ENCODE data around the gene CCDC63.

The CCDC63 gene

DNA sequence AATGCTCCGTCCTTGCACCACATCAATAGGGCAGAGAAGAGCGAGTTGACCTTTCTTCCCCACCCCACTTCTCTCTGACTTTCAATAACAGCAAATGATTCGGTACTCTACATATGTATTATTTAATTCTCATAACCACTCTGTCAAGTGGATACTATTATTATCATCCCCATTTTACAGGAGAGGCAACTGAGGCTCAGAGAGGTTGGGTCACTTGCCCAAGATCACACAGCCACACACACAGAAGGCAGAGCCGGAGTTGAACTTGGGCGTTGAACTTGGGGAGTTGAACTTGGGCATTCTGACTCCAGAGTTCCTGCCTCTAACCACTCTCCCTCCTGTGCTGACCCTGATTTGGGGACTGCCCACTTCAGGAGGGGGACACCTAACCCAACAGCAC, 72.9 kb downstream of the CCDC63 start:
- H3K27ac ChIP-seq (ENCODE audit: low read depth, low read length) = no peak overlapping the region
- no peak overlapping the region for H3K9ac ChIP-seq (ENCODE audit: low read length)
- no peaks in the 10 kb centered on the region for H3K36me3 ChIP-seq (ENCODE audit: control insufficient read depth, insufficient read depth, low read length)
- H3K4me1 ChIP-seq (ENCODE audit: control insufficient read depth, insufficient read depth, low read length) = no peaks in the 10 kb centered on the region
- no peak overlapping the region for H3K4me3 ChIP-seq (ENCODE audit: low read length)
- no peaks in the 10 kb centered on the region for H3K27me3 ChIP-seq (ENCODE audit: control insufficient read depth, insufficient read depth, low read length)

DNA sequence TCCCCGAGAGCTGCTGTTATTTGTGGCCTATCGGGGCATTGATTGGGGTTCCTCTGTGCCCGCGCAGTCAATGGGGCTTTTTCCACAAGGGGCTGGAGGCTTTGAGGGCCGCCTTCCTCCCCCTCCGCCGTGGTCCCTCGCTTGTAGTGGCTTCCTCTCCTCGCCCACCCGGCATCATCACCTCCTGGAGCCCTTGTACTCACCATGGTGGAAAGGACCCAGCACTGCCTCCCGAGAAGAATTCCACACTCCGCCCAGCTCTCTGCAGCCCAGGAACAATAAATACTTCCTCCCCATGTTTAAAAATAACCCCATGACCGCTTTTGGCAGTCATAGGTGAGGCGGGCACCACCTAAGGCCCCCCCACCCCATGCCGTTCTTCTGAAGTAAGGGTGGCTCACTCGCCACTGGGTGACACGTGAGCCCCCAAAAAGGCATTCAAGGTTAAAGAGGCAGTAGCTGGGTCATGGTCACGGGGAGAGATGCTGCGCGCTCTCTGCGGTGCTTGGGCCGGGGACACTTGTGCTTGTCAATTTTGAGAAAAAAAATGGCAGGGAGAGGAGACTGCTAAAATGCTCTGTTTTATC, 73.6 kb downstream of the CCDC63 start, which contains the start of gene MYL2:
Gene MYL2, minus strand, starts transcription at position 256 of the 587 bp plus-strand sequence. Its CDS starts 50 bp downstream, at position 206.
- Histone ChIP-seq H3K36me3 (ENCODE audit: control insufficient read depth, insufficient read depth, low read length) (no peaks in the 10 kb centered on the region), H3K4me1 (ENCODE audit: control insufficient read depth, insufficient read depth, low read length) (no peaks in the 10 kb centered on the region), H3K27me3 (ENCODE audit: control insufficient read depth, insufficient read depth, low read length) (no peaks in the 10 kb centered on the region), H3K4me3 (ENCODE audit: low read length) (no peak within 1 kb of the TSS), H3K9ac (ENCODE audit: low read length) (no peak within 1 kb of the TSS), H3K27ac (ENCODE audit: low read depth, low read length) (no peak within 1 kb of the TSS)

DNA sequence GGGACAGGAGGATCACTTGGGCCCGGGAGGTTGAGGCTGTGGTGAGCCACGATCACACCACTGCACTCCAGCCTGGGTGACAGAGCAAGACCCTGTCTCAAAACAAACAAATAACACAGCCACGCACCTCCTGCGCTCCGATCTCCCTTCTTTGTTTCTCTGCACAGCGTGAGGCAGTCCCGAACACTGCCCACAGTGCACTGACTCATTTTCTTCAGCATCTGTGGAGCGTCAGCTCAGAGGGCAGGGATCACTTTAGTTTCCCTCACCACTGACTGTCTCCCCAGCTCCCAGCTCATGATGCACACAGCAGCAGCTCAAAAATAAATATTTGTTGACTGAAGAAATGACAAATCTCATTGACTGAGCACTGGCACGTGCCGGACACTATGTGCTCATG, 74.5 kb downstream of the CCDC63 start:
- H3K4me1 ChIP-seq (ENCODE audit: control insufficient read depth, insufficient read depth, low read length) = no peaks in the 10 kb centered on the region
- no peak overlapping the region for H3K27ac ChIP-seq (ENCODE audit: low read depth, low read length)
- H3K4me3 ChIP-seq (ENCODE audit: low read length) = no peak overlapping the region
- no peak overlapping the region for H3K9ac ChIP-seq (ENCODE audit: low read length)
- no peaks in the 10 kb centered on the region for H3K36me3 ChIP-seq (ENCODE audit: control insufficient read depth, insufficient read depth, low read length)
- no peaks in the 10 kb centered on the region for H3K27me3 ChIP-seq (ENCODE audit: control insufficient read depth, insufficient read depth, low read length)

DNA sequence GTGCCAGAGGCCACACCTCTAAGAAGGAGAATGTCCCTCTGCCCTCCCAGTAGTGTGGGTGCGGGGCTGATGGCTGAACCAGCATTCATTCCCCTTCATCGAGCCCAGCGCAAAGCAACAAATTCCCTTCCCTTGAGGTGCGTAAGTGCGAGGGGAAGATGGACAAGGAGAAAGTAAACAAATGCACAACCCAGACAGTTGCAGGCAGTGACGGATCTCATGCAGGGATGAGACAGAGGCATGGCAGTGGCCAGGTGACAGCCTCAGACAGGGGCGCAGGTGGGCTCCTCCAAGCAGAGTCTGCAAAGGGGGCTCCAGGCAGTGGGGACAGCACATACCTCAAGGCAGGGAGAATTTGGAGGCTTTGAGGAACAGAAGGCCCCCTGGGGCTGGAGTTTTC, 75.9 kb downstream of the CCDC63 start:
- Histone ChIP-seq H3K27ac (ENCODE audit: low read depth, low read length) (no peak overlapping the region), H3K4me1 (ENCODE audit: control insufficient read depth, insufficient read depth, low read length) (no peaks in the 10 kb centered on the region), H3K27me3 (ENCODE audit: control insufficient read depth, insufficient read depth, low read length) (no peaks in the 10 kb centered on the region), H3K36me3 (ENCODE audit: control insufficient read depth, insufficient read depth, low read length) (no peaks in the 10 kb centered on the region), H3K9ac (ENCODE audit: low read length) (no peak overlapping the region), H3K4me3 (ENCODE audit: low read length) (no peak overlapping the region)

DNA sequence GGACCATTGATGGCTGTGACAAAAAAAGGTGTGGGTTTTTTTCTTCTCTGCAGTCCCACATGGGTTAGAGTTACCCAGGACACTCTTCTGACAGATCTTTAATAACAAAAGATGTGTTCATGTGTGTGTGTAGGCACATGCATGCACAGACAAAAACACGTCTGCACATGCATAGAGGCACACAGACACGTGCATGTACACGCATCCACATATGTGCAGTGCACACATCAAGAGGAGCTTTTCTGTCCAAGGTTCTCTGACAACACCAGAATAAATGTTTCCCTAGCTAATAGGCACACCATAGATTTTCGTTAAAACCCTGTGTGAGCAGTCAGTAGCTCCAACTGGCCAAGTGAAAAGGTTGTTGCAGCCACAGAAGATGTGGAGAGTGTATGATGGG, 76.4 kb downstream of the CCDC63 start:
- no peaks in the 10 kb centered on the region for H3K27me3 ChIP-seq (ENCODE audit: control insufficient read depth, insufficient read depth, low read length)
- H3K27ac ChIP-seq (ENCODE audit: low read depth, low read length) = no peak overlapping the region
- H3K36me3 ChIP-seq (ENCODE audit: control insufficient read depth, insufficient read depth, low read length) = no peaks in the 10 kb centered on the region
- H3K4me3 ChIP-seq (ENCODE audit: low read length) = no peak overlapping the region
- H3K4me1 ChIP-seq (ENCODE audit: control insufficient read depth, insufficient read depth, low read length) = no peaks in the 10 kb centered on the region
- H3K9ac ChIP-seq (ENCODE audit: low read length) = no peak overlapping the region

DNA sequence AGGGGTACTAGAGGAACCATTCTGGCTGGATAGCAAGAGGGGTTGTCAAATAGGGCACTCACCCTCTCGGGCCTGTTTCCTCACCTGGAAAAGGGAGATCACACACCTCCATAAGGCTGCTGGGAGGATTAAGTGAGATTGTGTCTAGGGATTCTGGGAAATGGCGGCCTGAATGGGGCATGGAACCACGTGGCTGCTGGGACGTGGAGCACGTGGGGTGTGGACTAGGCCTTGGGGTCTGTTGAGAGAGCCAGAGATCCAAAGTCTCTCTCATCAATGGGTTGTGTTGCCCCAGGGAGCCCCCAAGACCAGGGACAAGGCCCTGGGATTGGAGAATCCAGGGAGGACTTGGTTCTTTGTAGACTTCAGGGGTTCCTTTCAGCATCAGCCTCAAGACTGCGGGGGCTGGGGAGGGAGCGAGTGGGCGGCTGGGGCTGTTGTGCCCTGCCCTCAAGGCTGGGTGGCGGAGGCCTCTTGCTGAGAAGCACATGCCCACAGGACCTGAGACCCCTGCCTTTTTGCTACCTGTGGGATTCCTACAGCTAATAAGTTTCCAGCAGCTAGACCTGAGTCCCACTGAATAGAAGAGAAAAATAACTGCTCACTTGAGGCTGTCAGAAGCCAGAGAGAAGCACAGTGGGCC, 77.0 kb downstream of the CCDC63 start:
- H3K4me3 ChIP-seq (ENCODE audit: low read length) = no peak overlapping the region
- no peaks in the 10 kb centered on the region for H3K36me3 ChIP-seq (ENCODE audit: control insufficient read depth, insufficient read depth, low read length)
- no peaks in the 10 kb centered on the region for H3K4me1 ChIP-seq (ENCODE audit: control insufficient read depth, insufficient read depth, low read length)
- H3K27ac ChIP-seq (ENCODE audit: low read depth, low read length) = no peak overlapping the region
- no peaks in the 10 kb centered on the region for H3K27me3 ChIP-seq (ENCODE audit: control insufficient read depth, insufficient read depth, low read length)
- no peak overlapping the region for H3K9ac ChIP-seq (ENCODE audit: low read length)

DNA sequence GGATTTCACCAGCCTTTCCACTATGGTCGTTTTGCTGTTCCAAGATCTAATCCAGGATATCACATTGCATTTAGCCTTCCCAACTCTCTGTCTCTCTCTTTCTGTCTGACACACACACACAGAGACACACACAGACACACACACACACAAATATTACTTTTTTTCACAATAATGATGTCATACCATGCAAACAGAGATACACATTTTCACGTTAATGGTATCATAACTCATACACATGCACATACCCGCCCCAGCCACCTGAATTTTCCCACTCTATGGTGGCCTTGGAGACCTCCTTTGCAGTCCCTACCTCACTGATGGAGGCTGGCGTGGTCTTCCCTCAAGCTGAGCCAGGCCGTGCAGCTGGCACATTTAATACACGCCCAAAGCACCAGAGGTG, 80.8 kb downstream of the CCDC63 start:
- H3K4me1 ChIP-seq (ENCODE audit: control insufficient read depth, insufficient read depth, low read length) = no peaks in the 10 kb centered on the region
- H3K4me3 ChIP-seq (ENCODE audit: low read length) = no peak overlapping the region
- no peak overlapping the region for H3K9ac ChIP-seq (ENCODE audit: low read length)
- no peaks in the 10 kb centered on the region for H3K27me3 ChIP-seq (ENCODE audit: control insufficient read depth, insufficient read depth, low read length)
- no peak overlapping the region for H3K27ac ChIP-seq (ENCODE audit: low read depth, low read length)
- no peaks in the 10 kb centered on the region for H3K36me3 ChIP-seq (ENCODE audit: control insufficient read depth, insufficient read depth, low read length)

DNA sequence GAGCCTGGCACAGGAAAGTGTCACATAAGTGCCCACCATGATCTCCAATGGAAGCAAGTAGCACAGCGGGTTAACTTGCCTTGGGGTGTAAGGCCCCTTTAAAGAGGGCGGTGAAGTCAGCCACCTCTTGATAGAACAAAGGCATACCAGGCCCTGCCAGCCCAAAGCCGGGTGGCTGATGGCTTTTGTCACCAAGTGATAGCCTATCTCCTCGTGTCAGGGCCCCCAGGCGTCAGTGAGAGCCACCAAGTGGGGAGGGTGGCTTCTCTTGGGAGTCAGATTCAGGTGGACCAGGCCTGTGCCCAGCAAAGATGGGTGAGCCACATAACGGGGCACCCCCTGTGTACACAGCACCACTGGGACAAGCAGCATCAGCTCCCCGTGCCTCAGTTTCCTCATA, 81.9 kb downstream of the CCDC63 start:
- no peaks in the 10 kb centered on the region for H3K27me3 ChIP-seq (ENCODE audit: control insufficient read depth, insufficient read depth, low read length)
- H3K4me1 ChIP-seq (ENCODE audit: control insufficient read depth, insufficient read depth, low read length) = no peaks in the 10 kb centered on the region
- H3K4me3 ChIP-seq (ENCODE audit: low read length) = no peak overlapping the region
- H3K27ac ChIP-seq (ENCODE audit: low read depth, low read length) = no peak overlapping the region
- no peaks in the 10 kb centered on the region for H3K36me3 ChIP-seq (ENCODE audit: control insufficient read depth, insufficient read depth, low read length)
- H3K9ac ChIP-seq (ENCODE audit: low read length) = no peak overlapping the region

DNA sequence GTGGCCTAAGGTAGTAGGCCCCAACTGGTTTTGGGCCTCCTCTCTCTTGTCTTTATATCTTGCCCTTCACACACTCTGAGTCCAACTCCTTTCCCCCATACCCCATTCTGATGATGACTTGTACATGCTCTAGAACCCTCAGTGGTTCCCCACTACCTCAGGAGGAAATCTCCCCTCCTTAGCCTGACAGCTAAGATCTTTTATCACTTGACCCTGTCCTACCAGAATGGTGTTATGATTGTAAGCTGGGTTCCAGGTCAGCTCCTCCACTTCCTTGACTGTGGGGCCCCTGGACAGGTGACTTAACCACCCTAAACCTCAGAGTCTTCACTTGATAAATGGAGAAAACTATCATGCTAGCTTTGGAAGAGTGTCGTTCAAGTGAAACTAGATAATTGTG, 83.0 kb downstream of the CCDC63 start:
- Histone ChIP-seq H3K9ac (ENCODE audit: low read length) (no peak overlapping the region), H3K36me3 (ENCODE audit: control insufficient read depth, insufficient read depth, low read length) (no peaks in the 10 kb centered on the region), H3K27me3 (ENCODE audit: control insufficient read depth, insufficient read depth, low read length) (no peaks in the 10 kb centered on the region), H3K4me3 (ENCODE audit: low read length) (no peak overlapping the region), H3K4me1 (ENCODE audit: control insufficient read depth, insufficient read depth, low read length) (no peaks in the 10 kb centered on the region), H3K27ac (ENCODE audit: low read depth, low read length) (no peak overlapping the region)

DNA sequence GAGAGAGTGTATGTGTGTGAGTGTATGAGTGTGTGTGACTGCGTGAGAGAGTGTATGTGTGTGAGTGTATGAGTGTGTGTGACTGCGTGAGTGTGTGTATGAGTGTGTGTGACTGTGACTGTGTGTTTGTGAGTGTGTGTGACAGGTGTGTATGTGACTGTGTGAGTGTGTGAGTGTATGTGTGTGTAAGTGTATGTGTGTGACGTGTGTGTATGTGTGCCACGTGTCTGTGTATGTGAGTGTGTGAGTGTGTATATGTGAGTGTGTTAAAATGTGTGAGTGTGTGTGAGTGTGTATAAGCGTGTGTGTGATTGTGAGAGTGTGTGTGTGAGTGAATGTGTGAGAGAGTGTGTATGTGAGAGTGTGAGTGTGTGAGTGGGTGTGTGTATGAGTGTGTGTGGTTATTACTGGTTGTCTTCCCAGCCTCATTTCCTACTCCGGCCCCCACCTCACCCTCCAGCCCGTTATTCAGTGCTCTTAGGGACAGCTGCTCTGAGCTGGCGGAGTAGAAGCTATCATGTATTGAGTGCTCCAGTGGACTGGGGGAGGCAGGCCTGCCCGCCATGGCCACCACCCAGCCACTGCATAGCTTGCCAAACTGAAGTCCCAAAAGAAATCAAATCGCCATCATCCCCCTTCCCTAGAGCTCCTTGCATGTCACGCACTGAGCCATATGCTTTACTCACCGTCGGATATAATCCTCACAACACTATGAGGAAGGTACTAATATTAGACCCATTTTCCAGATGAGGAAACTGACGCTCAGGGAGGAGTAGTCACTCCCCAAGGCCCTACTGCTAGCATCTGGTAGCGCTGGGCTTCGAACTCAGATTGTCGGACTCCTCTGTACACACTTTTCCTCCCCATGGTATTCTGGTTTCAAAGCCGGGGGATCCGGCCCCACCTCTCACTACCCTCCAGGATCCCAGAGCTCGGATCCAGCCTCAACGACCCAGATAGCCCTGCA, 83.8 kb downstream of the CCDC63 start:
- Histone ChIP-seq H3K4me3 (ENCODE audit: low read length) (no peak overlapping the region), H3K4me1 (ENCODE audit: control insufficient read depth, insufficient read depth, low read length) (no peaks in the 10 kb centered on the region), H3K9ac (ENCODE audit: low read length) (no peak overlapping the region), H3K36me3 (ENCODE audit: control insufficient read depth, insufficient read depth, low read length) (no peaks in the 10 kb centered on the region), H3K27ac (ENCODE audit: low read depth, low read length) (no peak overlapping the region), H3K27me3 (ENCODE audit: control insufficient read depth, insufficient read depth, low read length) (no peaks in the 10 kb centered on the region)

DNA sequence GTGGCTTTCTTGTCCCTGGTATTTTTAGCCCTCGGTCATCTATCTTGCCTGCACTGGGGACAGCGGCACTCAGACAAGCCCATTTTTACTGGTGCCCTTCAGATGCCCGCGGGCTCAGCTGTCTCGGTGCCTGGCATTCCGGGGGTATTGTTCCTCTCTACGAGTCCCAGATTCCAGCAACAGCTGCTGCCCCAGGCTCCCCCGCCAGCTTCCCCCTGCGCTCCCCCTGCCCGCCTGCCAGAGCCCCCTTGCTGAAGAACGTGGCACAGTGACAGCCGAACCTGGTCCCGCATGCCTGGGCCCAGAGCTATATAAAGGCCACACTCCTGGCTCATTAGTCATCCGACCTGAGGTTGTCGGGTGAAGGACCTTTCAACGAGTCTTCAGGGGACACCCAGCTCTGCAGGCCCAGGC, 84.5 kb downstream of the CCDC63 start:
- no peaks in the 10 kb centered on the region for H3K27me3 ChIP-seq (ENCODE audit: control insufficient read depth, insufficient read depth, low read length)
- no peaks in the 10 kb centered on the region for H3K36me3 ChIP-seq (ENCODE audit: control insufficient read depth, insufficient read depth, low read length)
- H3K9ac ChIP-seq (ENCODE audit: low read length) = no peak overlapping the region
- no peak overlapping the region for H3K4me3 ChIP-seq (ENCODE audit: low read length)
- H3K27ac ChIP-seq (ENCODE audit: low read depth, low read length) = no peak overlapping the region
- no peaks in the 10 kb centered on the region for H3K4me1 ChIP-seq (ENCODE audit: control insufficient read depth, insufficient read depth, low read length)

DNA sequence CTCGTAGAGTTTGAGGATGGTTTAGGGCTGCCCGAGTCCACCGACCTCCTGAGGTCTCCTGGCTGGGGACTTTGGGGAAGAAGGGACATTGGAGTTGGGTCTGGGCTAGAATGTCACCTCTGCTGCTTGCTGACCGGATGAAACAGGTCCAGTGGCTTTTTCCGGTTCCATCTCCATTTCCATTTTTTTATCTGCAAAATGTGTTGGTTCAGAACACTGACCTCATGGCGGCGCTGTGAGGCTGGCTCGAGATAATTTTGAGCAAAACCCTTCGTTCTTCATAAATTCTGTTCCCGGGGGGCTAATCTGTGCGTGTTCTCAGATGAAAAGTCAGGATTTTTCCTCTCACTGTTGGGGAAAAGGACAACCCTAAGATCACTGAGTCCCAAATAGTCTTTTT, 85.3 kb downstream of the CCDC63 start:
- H3K27ac ChIP-seq (ENCODE audit: low read depth, low read length) = no peak overlapping the region
- H3K4me1 ChIP-seq (ENCODE audit: control insufficient read depth, insufficient read depth, low read length) = no peaks in the 10 kb centered on the region
- no peaks in the 10 kb centered on the region for H3K27me3 ChIP-seq (ENCODE audit: control insufficient read depth, insufficient read depth, low read length)
- no peak overlapping the region for H3K9ac ChIP-seq (ENCODE audit: low read length)
- H3K4me3 ChIP-seq (ENCODE audit: low read length) = no peak overlapping the region
- H3K36me3 ChIP-seq (ENCODE audit: control insufficient read depth, insufficient read depth, low read length) = no peaks in the 10 kb centered on the region

Data from rectal smooth muscle tissue (tissue), 1 donor.